GM21786 (cell line): ENCODE results near the gene UGT1A8.

Experiments
- ATAC-seq: cut with Tn5 transposase; IDR thresholded peaks from one replicate; pipeline ENCODE4 v1.9.1; 2021; ENCODE audit not compliant: unreplicated experiment

Gene UGT1A8

GRCh38 chr2:233816771-233817170 is 199.3 kb downstream of the UGT1A8 start:
- no peak for ATAC-seq

- ATAC-seq: no peak
Observed at GRCh38 chr2:233817361-233817911, 200.0 kb downstream of the UGT1A8 start.

- no peak for ATAC-seq
Observed at GRCh38 chr2:233817995-233818638, 200.7 kb downstream of the UGT1A8 start.

GRCh38 chr2:233818639-233819621 is 201.5 kb downstream of the UGT1A8 start:
- ATAC-seq: no peak

- no peak for ATAC-seq
Observed at GRCh38 chr2:233819884-233820773, 202.7 kb downstream of the UGT1A8 start.

- no peak for ATAC-seq
Observed at GRCh38 chr2:233820774-233821105, 203.3 kb downstream of the UGT1A8 start.

GRCh38 chr2:233821196-233821595 is 203.8 kb downstream of the UGT1A8 start:
- no peak for ATAC-seq

GRCh38 chr2:233821709-233822100 is 204.3 kb downstream of the UGT1A8 start:
- no peak for ATAC-seq

- ATAC-seq: no peak
Observed at GRCh38 chr2:233822101-233822771, 204.8 kb downstream of the UGT1A8 start.
